GM18858 (cell line): ENCODE measurements around the gene CCDC78.

Source experiments
- ATAC-seq: cut with Tn5 transposase; IDR thresholded peaks from one replicate; pipeline ENCODE4 v1.9.1; 2021; ENCODE audit not compliant: unreplicated experiment

Gene CCDC78

GRCh38 chr16:740459-740763, 14.2 kb upstream of the CCDC78 start:
- ATAC-seq = peak; percentile 6

- no peak for ATAC-seq
These were observed 13.6 kb upstream of the CCDC78 start for GRCh38 chr16:739560-740458.

GRCh38 chr16:736936-737481, 10.8 kb upstream of the CCDC78 start:
- ATAC-seq = no peak

- no peak for ATAC-seq
These were observed 9.8 kb upstream of the CCDC78 start for GRCh38 chr16:735982-736453.

GRCh38 chr16:734981-735881, 9.0 kb upstream of the CCDC78 start:
- ATAC-seq = no peak

GRCh38 chr16:734208-734980, 8.2 kb upstream of the CCDC78 start:
- ATAC-seq = no peak

GRCh38 chr16:733382-734207, 7.4 kb upstream of the CCDC78 start:
- ATAC-seq = no peak

- no peak for ATAC-seq
These were observed 6.7 kb upstream of the CCDC78 start for GRCh38 chr16:732936-733335.

- no peak for ATAC-seq
These were observed 6.1 kb upstream of the CCDC78 start for GRCh38 chr16:732332-732731.

GRCh38 chr16:730666-731509, 4.6 kb upstream of the CCDC78 start:
- ATAC-seq = no peak

GRCh38 chr16:729768-730665, 3.8 kb upstream of the CCDC78 start:
- ATAC-seq = no peak

- ATAC-seq = no peak
These were observed 2.9 kb upstream of the CCDC78 start for GRCh38 chr16:728890-729744.

GRCh38 chr16:728131-728889, 2.1 kb upstream of the CCDC78 start:
- ATAC-seq = no peak

GRCh38 chr16:727291-727977, 1.2 kb upstream of the CCDC78 start:
- ATAC-seq = no peak

GRCh38 chr16:726188-726437, 130 bp downstream of the CCDC78 start:
- ATAC-seq = no peak
